Psoas muscle (tissue), 8 donors: ENCODE measurements around the gene NID2. TPM values are rescaled to one million over a fixed set of nuclear protein-coding genes. Genes with fewer than 3 reads are reported as not detected.

Experiments
- ATAC-seq, 4 donors: fragments of 200-7000 bp; cut with Tn5 transposase; one replicate each; pipeline ENCODE4 v1.9.1; 2020; ENCODE audit warnings: moderate library complexity in 3 of 4, mild to moderate bottlenecking in 2 of 4
- DNase-seq, 2 donors: peaks; one replicate each; pipeline ENCODE4 v3.0.0-alpha.2; 2020
- H3K27ac ChIP-seq: fragments of 200-600 bp; one replicate; pipeline ENCODE4 v1.8.0; 2022
- H3K27me3 ChIP-seq, 3 donors: fragments of 200-600 bp in 1 of 3; one replicate each; pipeline versions ENCODE4 v1.6.1 to v1.8.0; 2013 to 2022; ENCODE audit warnings: low read length in 2 of 3, mild to moderate bottlenecking in 2 of 3, moderate library complexity in 1 of 3; ENCODE audit not compliant: insufficient read depth in 3 of 3
- H3K36me3 ChIP-seq, 2 donors: fragments of 200-600 bp in 1 of 2; one replicate each; pipeline versions ENCODE4 v1.6.1 to v1.8.0; 2013 to 2022; ENCODE audit warnings: low read depth in 1 of 2, mild to moderate bottlenecking in 1 of 2, moderate library complexity in 1 of 2; ENCODE audit not compliant: insufficient read depth in 1 of 2
- H3K4me1 ChIP-seq: fragments of 200-600 bp; one replicate; pipeline ENCODE4 v1.8.0; 2022
- H3K4me3 ChIP-seq: fragments of 200-600 bp; one replicate; pipeline ENCODE4 v1.8.0; 2022; ENCODE audit warnings: mild to moderate bottlenecking
- H3K9me3 ChIP-seq: fragments of 200-600 bp; one replicate; pipeline ENCODE4 v1.8.0; 2022
- WGBS, 3 donors: extraction: QIAGEN DNeasy Blood & Tissue Kit; methylation state at CpG; one replicate each; pipeline versions ENCODE4 v1.1.6 to v1.1.7; 2013; 5-methylcytosine and 5-hydroxymethylcytosine counted together
- intact Hi-C, 2 donors: fragments of 100-400 bp; cut with DNase I; formaldehyde crosslinking; loops; one replicate each; pipeline versions ENCODE4 v1.11.0 to v1.14.2; 2022
- polyA plus RNA-seq, 3 donors: library from polyadenylated mRNA; stranded (reverse); fragments of 200-250 nt; gene quantifications; one replicate each; pipeline ENCODE4 v1.2.3, GENCODE V29; 2013
- total RNA-seq, 4 donors: library from RNA; stranded (reverse); fragmentation: NEBNext Ultra II Directional in 2 of 4; extraction: Animal tissue kit (Norgen Biotek cat#: 25700) in 2 of 4; gene quantifications; one replicate each; pipeline versions ENCODE4 v1.2.1 to v1.2.4, GENCODE V29; 2021 to 2023
- TF ChIP-seq, protein P1 (sequence below): fragments of 200-600 bp; IDR thresholded peaks from one replicate; pipeline ENCODE4 v1.8.0; 2022; ENCODE audit warnings: antibody characterized with exemption
- donor health status: healthy with polysubstance abuse.
- donor health status: DM: no; HTN: no; CAD: no; lungs with moderate emphysema.
- donor health status: Bipolar disorder and iron deficiency.
- donor health status: healthy.
- donor health status: DM: yes; HTN: yes; CAD: no.
- donor health status: DM: no; HTN: no; CAD: no.
- donor health status: DM: no; HTN: no; CAD: no.
- donor health status: DM: yes; HTN: yes; CAD: no.

The NID2 gene
- total and polyA plus RNA-seq, 7 donors = 2.2 to 12.9 (median 4.1) TPM

DNA sequence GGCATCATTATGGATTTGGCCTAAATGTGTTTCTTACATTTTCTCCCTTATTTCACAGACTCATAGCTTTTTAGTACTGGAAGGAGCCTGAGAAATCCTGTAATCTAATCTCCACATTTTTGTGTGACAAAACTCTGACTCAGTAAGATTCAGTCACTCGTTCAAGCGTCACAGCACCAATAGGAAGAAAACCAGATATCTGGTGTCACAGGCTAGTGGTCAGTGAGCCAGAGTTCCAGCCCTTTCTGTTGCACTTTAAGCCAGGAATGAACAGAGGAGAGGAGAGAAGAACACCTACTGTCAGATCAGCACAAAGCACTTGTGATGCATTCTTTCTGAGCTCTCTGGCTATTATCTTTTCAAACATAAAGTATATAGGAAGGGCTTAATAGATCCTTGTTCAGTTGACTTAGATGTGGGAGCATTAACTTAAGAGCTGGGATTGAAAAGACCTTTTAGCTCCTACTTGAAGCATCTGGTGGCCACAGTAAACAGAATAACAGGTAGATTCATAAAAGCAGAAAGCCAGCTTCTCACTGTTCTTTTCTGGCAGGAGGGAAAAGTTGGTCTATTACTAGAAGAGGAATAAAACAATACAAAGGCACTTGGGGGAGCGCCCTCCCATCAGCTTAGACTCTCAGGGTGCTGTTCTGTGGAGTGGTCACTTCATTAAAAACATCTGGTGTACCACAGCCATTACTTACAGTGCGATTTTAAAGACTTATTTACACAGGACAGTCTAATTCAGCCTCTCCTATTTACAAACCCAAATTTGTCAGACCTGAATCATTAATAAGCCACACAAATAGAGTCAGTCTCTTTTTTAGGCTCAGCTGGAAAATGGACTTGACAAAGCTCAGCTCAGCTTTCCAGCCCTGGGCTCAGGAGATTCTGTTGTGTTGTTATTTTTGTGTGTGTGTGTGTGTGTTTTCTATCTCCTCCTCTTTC, 12.2 kb upstream of the NID2 start:
- Histone ChIP-seq H3K27ac (no peak overlapping the region), H3K4me3 (no peak overlapping the region), H3K4me1 (no peaks in the 10 kb centered on the region), H3K27me3 (no peaks in the 10 kb centered on the region), H3K9me3 (peaks cover 7% of the 10 kb centered on the region), H3K36me3 (no peaks in the 10 kb centered on the region)
- WGBS, 3 donors = 57 to 68% (median 65%) methylated on average over 4 of the region's 4 CpGs
- intact Hi-C loops = no loop called here
- TF ChIP-seq, protein P1, sequence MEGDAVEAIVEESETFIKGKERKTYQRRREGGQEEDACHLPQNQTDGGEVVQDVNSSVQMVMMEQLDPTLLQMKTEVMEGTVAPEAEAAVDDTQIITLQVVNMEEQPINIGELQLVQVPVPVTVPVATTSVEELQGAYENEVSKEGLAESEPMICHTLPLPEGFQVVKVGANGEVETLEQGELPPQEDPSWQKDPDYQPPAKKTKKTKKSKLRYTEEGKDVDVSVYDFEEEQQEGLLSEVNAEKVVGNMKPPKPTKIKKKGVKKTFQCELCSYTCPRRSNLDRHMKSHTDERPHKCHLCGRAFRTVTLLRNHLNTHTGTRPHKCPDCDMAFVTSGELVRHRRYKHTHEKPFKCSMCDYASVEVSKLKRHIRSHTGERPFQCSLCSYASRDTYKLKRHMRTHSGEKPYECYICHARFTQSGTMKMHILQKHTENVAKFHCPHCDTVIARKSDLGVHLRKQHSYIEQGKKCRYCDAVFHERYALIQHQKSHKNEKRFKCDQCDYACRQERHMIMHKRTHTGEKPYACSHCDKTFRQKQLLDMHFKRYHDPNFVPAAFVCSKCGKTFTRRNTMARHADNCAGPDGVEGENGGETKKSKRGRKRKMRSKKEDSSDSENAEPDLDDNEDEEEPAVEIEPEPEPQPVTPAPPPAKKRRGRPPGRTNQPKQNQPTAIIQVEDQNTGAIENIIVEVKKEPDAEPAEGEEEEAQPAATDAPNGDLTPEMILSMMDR = no peak
- DNase-seq (no peak), ATAC-seq (no peak)

DNA sequence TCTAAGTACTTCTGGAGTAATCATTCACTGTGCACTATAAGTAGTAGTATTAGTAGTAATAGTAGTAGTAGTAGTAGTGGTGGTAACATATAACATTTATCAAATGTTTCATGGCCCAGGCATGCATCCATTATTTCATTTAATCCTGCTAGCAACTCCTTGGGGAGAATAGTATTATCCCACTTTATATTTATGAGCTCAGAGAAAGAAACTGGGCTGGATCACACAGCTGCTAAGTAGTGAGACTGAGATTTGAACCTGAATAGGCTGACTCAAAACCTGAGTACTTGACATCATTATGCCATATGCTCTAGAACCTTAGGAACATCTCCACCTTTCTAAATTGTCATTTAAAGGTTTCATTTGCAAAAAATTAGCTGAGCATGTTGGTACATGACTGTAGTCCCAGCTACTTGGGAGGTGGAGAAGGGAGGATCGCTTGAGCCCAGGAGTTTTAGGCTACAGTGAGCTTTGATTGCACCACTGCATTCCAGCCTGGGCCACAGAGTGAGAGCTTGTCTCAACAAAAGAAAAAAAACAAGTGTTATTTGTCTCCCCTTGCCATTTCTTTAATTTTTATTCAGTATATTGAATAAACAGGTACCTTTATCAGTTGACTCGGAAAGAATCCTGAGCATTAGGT, 11.4 kb upstream of the NID2 start:
- Histone ChIP-seq H3K4me1 (no peaks in the 10 kb centered on the region), H3K9me3 (peaks cover 7% of the 10 kb centered on the region), H3K27ac (no peak overlapping the region), H3K27me3 (no peaks in the 10 kb centered on the region), H3K4me3 (no peak overlapping the region), H3K36me3 (no peaks in the 10 kb centered on the region)
- 72 to 95% (median 74%) methylated on average over 2 of the region's 2 CpGs for WGBS, 3 donors
- TF ChIP-seq, protein P1 = no peak
- DNase-seq (no peak), ATAC-seq (no peak)
- intact Hi-C loops = no loop called here

DNA sequence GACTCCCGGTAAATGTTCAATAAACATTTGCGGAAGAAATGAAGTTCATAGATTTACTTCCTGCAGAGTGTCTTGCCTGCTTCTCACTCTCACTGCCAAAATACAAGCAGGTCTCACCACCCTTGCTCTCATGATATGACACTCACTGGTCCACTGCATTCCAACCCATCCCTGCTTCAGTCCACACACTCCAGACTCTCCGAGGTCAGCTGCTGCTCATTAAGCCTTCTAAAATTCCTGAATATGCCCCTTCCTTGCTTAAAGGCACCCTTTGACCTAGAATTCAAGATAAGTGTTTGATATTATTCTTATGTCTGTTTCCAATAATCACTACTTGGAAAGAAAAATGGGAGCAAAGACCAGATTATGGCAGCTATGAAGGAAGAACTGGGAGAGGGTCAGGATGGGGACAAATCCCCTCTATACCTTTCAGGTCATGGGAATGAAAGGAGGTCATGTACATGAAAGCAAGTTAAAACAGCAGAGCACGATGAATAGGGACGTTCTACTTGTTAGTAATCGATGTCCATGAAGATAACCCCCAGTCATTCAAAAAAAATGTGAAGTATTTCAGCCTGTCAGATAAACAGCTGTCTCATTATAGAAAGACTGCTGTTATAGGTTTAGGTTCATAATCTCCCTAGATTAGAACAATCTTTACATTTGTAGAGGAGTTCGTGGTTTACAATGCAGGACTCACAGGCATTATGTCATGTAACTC, 10.5 kb upstream of the NID2 start:
- 54 to 58% (median 58%) methylated on average over 7 of the region's 7 CpGs for WGBS, 3 donors
- Histone ChIP-seq H3K4me3 (no peak overlapping the region), H3K4me1 (no peaks in the 10 kb centered on the region), H3K27ac (no peak overlapping the region), H3K9me3 (peaks cover under 1% of the 10 kb centered on the region), H3K36me3 (no peaks in the 10 kb centered on the region), H3K27me3 (no peaks in the 10 kb centered on the region)
- intact Hi-C loops = no loop called here
- TF ChIP-seq, protein P1 = no peak
- ATAC-seq = no peak
- no peak for DNase-seq

DNA sequence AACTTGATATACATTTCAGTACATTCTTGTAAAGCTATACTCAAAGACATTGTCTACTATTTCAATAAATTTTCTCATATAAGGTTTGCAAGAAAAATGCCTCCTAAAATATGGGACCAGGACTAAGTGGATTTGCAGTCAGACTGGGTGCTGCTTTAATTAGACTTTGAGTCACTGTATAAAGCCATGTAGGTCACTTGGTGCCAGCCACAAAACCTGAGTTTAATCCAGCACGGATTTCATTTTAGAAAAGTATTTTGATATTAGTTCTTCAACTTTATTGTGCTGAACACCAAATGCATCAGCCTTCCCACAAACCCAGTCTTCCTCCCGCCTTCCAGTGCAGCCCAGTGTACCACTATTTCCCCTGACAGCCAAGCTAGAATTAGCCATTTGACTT, 9.9 kb upstream of the NID2 start:
- intact Hi-C loops = no loop called here
- TF ChIP-seq, protein P1 = no peak
- Histone ChIP-seq H3K36me3 (no peaks in the 10 kb centered on the region), H3K27me3 (no peaks in the 10 kb centered on the region), H3K27ac (no peak overlapping the region), H3K4me3 (no peak overlapping the region), H3K9me3 (no peaks in the 10 kb centered on the region), H3K4me1 (no peaks in the 10 kb centered on the region)
- ATAC-seq (no peak), DNase-seq (no peak)
- 69 to 84% (median 75%) methylated on average over 2 of the region's 2 CpGs for WGBS, 3 donors
